Islet of Langerhans (tissue), 1 donor: ENCODE measurements around the gene CDKN2D.
A peak's percentile ranks its signal among the peaks of the same experiment; 100 is the strongest.
"Not testable (repeated sequence)": the region's sequence is repeated elsewhere in the genome, so short reads cannot be mapped to it uniquely, and the experiment has no call there.

Experiments
- FAIRE-seq: peaks from one replicate; lab custom pipeline; 2011; peaks lifted over from hg19 to GRCh38; lab: Jason Lieb, UNC

The CDKN2D gene

GRCh38 chr19:10580979-10581631 is 12.3 kb upstream of the CDKN2D start:
- FAIRE-seq: peak; percentile 27

- FAIRE-seq: no peak
Observed at GRCh38 chr19:10577951-10578350, 9.2 kb upstream of the CDKN2D start.

- FAIRE-seq: no peak
Observed at GRCh38 chr19:10575011-10575716, 6.4 kb upstream of the CDKN2D start.

GRCh38 chr19:10574462-10574861 is 5.7 kb upstream of the CDKN2D start:
- FAIRE-seq: no peak

GRCh38 chr19:10573793-10574192 is 5.0 kb upstream of the CDKN2D start:
- not testable (repeated sequence) for FAIRE-seq

- FAIRE-seq: no peak
Observed at GRCh38 chr19:10568062-10568825, 535 bp downstream of the CDKN2D start.

GRCh38 chr19:10567656-10568055 is 1.1 kb downstream of the CDKN2D start:
- FAIRE-seq: no peak

- no peak for FAIRE-seq
Observed at GRCh38 chr19:10566658-10567410, 1.9 kb downstream of the CDKN2D start.

GRCh38 chr19:10566408-10566657 is 2.4 kb downstream of the CDKN2D start:
- FAIRE-seq: no peak

GRCh38 chr19:10565567-10566407 is 3.0 kb downstream of the CDKN2D start, which contains the start of gene KRI1:
TSS of gene KRI1 (minus strand) at chr19:10566010. CDS start at chr19:10565999, 11 bp downstream.
- no peak for FAIRE-seq

- no peak for FAIRE-seq
Observed at GRCh38 chr19:10565028-10565566, 3.7 kb downstream of the CDKN2D start.

GRCh38 chr19:10562609-10563008 is 6.2 kb downstream of the CDKN2D start:
- no peak for FAIRE-seq

- FAIRE-seq: no peak
Observed at GRCh38 chr19:10560154-10560553, 8.6 kb downstream of the CDKN2D start.

GRCh38 chr19:10557603-10558197 is 11.1 kb downstream of the CDKN2D start:
- FAIRE-seq: no peak

GRCh38 chr19:10555610-10555973 is 13.2 kb downstream of the CDKN2D start:
- no peak for FAIRE-seq

GRCh38 chr19:10554760-10555609 is 13.8 kb downstream of the CDKN2D start:
- no peak for FAIRE-seq

- FAIRE-seq: no peak
Observed at GRCh38 chr19:10553943-10554381, 14.8 kb downstream of the CDKN2D start.

GRCh38 chr19:10553087-10553667 is 15.6 kb downstream of the CDKN2D start:
- FAIRE-seq: no peak

- FAIRE-seq: no peak
Observed at GRCh38 chr19:10552510-10553053, 16.2 kb downstream of the CDKN2D start.
